KMS-11 (cell line): ENCODE data around the gene NIPSNAP3A.

ENCODE experiments used
- H2AFZ ChIP-seq: fragments of 200-600 bp; sonication (generic); 2 replicates; pipeline ENCODE4 v1.6.1; 2016; ENCODE audit warnings: antibody characterized with exemption, mixed run types, low read depth
- H3K27ac ChIP-seq: fragments of 200-600 bp; sonication (generic); 2 replicates; pipeline ENCODE4 v1.6.1; 2016; ENCODE audit warnings: mild to moderate bottlenecking, mixed run types
- H3K27me3 ChIP-seq: fragments of 200-600 bp; sonication (generic); 2 replicates; pipeline ENCODE4 v1.6.1; 2017; ENCODE audit warnings: mild to moderate bottlenecking, low read depth, mixed run types, moderate library complexity; ENCODE audit not compliant: insufficient read depth
- H3K36me3 ChIP-seq: fragments of 200-600 bp; sonication (generic); 2 replicates; pipeline ENCODE4 v1.6.1; 2017; ENCODE audit warnings: mild to moderate bottlenecking, mixed run types; ENCODE audit not compliant: insufficient read depth
- H3K4me1 ChIP-seq: fragments of 200-600 bp; sonication (generic); 2 replicates; pipeline ENCODE4 v1.6.1; 2016; ENCODE audit warnings: mild to moderate bottlenecking, low read depth, mixed run types; ENCODE audit not compliant: poor library complexity, severe bottlenecking
- H3K4me2 ChIP-seq: fragments of 200-600 bp; sonication (generic); 2 replicates; pipeline ENCODE4 v1.7.0; 2016; ENCODE audit warnings: mild to moderate bottlenecking, mixed run types
- H3K4me3 ChIP-seq: fragments of 200-600 bp; sonication (generic); IDR thresholded peaks from 2 replicates; pipeline ENCODE4 v1.6.1; 2017; ENCODE audit warnings: low read depth, low read length, mixed read lengths; ENCODE audit not compliant: insufficient read depth
- H3K79me2 ChIP-seq: fragments of 200-600 bp; sonication (generic); 2 replicates; pipeline ENCODE4 v1.6.1; 2016; ENCODE audit warnings: low read depth, mixed run types; ENCODE audit not compliant: insufficient read depth
- H3K9ac ChIP-seq: fragments of 200-600 bp; sonication (generic); 2 replicates; pipeline ENCODE4 v1.6.1; 2016; ENCODE audit warnings: mild to moderate bottlenecking, mixed run types
- H4K20me1 ChIP-seq: fragments of 200-600 bp; sonication (generic); 2 replicates; pipeline ENCODE4 v1.6.1; 2016; ENCODE audit warnings: mild to moderate bottlenecking, mixed run types; ENCODE audit not compliant: insufficient read depth
- CTCF ChIP-seq: fragments of 200-600 bp; sonication (generic); conservative IDR thresholded peaks from 2 replicates; pipeline ENCODE4 v1.6.1; 2017; ENCODE audit warnings: low read depth, mild to moderate bottlenecking, antibody characterized with exemption, low read length, moderate library complexity, mixed read lengths

NIPSNAP3A gene

GRCh38 chr9:104774831-104775573 lies 27.5 kb downstream of the NIPSNAP3A start:
- Histone ChIP-seq H3K27ac (peak overlapping the region; percentile 34; the same call in 1 of the 2 replicates), H3K4me3 (no peak overlapping the region), H3K27me3 (no peaks in the 10 kb centered on the region), H2AFZ (peak overlapping the region; percentile 14; the same call in 1 of the 2 replicates), H3K36me3 (no peaks in the 10 kb centered on the region), H4K20me1 (no peaks in the 10 kb centered on the region), H3K4me1 (peaks cover 54% of the 10 kb centered on the region), H3K79me2 (no peaks in the 10 kb centered on the region), H3K9ac (no peak overlapping the region), H3K4me2 (peak overlapping the region; percentile 49)
- no peak for TF ChIP-seq CTCF

- Histone ChIP-seq H3K27ac (peak overlapping the region; percentile 34; the same call in 1 of the 2 replicates), H3K27me3 (no peaks in the 10 kb centered on the region), H3K9ac (no peak overlapping the region), H3K4me1 (peaks cover 54% of the 10 kb centered on the region), H3K4me2 (peak overlapping the region; percentile 49), H2AFZ (peak overlapping the region; percentile 14; the same call in 1 of the 2 replicates), H4K20me1 (no peaks in the 10 kb centered on the region), H3K79me2 (no peaks in the 10 kb centered on the region), H3K36me3 (no peaks in the 10 kb centered on the region), H3K4me3 (no peak overlapping the region)
- TF ChIP-seq CTCF = no peak
These were observed 28.1 kb downstream of the NIPSNAP3A start for GRCh38 chr9:104775574-104775936.

GRCh38 chr9:104775976-104776375 lies 28.5 kb downstream of the NIPSNAP3A start:
- no peak overlapping the region for H3K4me3 ChIP-seq
- no peaks in the 10 kb centered on the region for H3K36me3 ChIP-seq
- H3K4me1 ChIP-seq = peaks cover 54% of the 10 kb centered on the region
- H3K27me3 ChIP-seq = no peaks in the 10 kb centered on the region
- no peak overlapping the region for H3K9ac ChIP-seq
- H3K27ac ChIP-seq = peak overlapping the region; percentile 34; the same call in 1 of the 2 replicates
- H2AFZ ChIP-seq = no peak overlapping the region
- H4K20me1 ChIP-seq = no peaks in the 10 kb centered on the region
- TF ChIP-seq CTCF = no peak
- H3K79me2 ChIP-seq = no peaks in the 10 kb centered on the region
- H3K4me2 ChIP-seq = peak overlapping the region; percentile 49; the same call in 1 of the 2 replicates

GRCh38 chr9:104776797-104777196 lies 29.3 kb downstream of the NIPSNAP3A start:
- Histone ChIP-seq H3K36me3 (no peaks in the 10 kb centered on the region), H2AFZ (no peak overlapping the region), H3K27me3 (no peaks in the 10 kb centered on the region), H3K4me3 (no peak overlapping the region), H3K79me2 (no peaks in the 10 kb centered on the region), H3K27ac (no peak overlapping the region), H4K20me1 (no peaks in the 10 kb centered on the region), H3K9ac (no peak overlapping the region), H3K4me2 (no peak overlapping the region), H3K4me1 (peaks cover 50% of the 10 kb centered on the region)
- no peak for TF ChIP-seq CTCF
